Measurements from ENCODE around the gene AUTS2.

DNA sequence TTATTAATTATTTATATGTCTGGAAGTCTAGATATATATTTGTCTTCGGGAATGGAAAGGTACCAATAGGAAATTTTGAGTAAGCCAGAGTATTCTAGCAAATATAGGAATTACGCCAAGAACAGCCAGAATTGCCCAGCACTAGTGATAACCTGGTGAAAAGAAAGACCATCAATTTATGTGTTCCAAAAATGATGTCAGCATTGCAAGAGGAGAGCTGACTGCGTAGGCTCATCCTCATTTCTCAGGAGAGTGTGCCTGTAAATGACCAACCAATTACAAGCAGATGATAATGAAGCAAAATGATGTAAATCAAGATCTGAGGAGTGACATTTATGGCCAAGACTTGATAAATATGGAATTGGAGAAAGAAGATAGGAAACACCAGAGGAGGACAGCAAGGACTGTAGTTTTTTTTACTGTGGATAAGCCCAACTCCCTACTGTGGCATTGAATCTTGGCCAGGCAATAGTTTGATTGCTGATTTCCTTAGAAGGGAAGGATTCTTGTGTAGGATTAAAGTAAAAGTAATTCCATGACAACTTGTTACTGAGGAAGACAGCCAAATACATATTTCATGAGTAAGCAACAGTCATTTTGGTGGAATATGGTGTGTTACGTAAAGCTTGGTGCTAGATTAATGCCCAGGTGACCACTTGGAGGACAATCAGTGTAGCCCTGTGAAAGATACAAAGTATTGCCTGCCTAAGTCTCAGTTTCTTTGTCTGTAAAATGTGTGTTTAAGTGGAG lies 590.8 kb downstream of the AUTS2 start:
- TF ChIP-seq CTCF (IDR thresholded peaks at IDR 0.05) = no peak
- TF ChIP-seq POLR2A (IDR thresholded peaks at IDR 0.05) = no peak
- no peak for TF ChIP-seq POLR2AphosphoS5 (IDR thresholded peaks at IDR 0.05; ENCODE audit: insufficient read depth in 1 of 2, low read depth in 1 of 2)

Measured in vagina (tissue), 2 donors.